ENCODE measurements around the gene MN1.

MN1 gene

DNA sequence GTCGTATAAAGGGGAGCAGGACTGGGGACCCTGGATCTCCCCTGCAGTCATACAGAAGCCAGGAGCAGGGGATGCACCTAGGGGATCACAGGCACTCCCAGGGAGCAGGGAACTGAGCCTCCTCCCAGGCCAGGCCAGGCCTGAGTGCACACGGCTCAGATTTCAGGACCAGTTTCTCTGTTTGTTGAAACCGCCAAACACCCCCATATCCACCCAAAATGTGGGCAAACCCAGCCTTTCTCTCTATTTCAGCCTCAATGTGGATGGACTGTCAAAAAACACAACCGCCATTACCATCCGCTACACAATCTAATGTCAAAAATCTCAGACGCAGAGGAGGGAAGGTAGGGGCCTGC, 17.5 kb downstream of the MN1 start:
- no peaks in the 10 kb centered on the region for H3K27me3 ChIP-seq (ENCODE audit: control insufficient read depth, low read length)
- H3K9me3 ChIP-seq (ENCODE audit: control insufficient read depth, insufficient read depth, low read length), result no peaks in the 10 kb centered on the region
- TF ChIP-seq, protein P1, sequence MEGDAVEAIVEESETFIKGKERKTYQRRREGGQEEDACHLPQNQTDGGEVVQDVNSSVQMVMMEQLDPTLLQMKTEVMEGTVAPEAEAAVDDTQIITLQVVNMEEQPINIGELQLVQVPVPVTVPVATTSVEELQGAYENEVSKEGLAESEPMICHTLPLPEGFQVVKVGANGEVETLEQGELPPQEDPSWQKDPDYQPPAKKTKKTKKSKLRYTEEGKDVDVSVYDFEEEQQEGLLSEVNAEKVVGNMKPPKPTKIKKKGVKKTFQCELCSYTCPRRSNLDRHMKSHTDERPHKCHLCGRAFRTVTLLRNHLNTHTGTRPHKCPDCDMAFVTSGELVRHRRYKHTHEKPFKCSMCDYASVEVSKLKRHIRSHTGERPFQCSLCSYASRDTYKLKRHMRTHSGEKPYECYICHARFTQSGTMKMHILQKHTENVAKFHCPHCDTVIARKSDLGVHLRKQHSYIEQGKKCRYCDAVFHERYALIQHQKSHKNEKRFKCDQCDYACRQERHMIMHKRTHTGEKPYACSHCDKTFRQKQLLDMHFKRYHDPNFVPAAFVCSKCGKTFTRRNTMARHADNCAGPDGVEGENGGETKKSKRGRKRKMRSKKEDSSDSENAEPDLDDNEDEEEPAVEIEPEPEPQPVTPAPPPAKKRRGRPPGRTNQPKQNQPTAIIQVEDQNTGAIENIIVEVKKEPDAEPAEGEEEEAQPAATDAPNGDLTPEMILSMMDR (IDR thresholded peaks at IDR 0.05; ENCODE audit: low read depth, low read length, poor library complexity, severe bottlenecking), result no peak
- no peak for TF ChIP-seq EZH2phosphoT487 (IDR thresholded peaks at IDR 0.05; ENCODE audit: borderline replicate concordance, low read length)
- H3F3A ChIP-seq (ENCODE audit: control insufficient read depth, insufficient read depth), result no peaks in the 10 kb centered on the region
- no peaks in the 10 kb centered on the region for H3K4me1 ChIP-seq (ENCODE audit: control insufficient read depth, low read length)
- no peaks in the 10 kb centered on the region for H3K9me2 ChIP-seq (replicated peaks; ENCODE audit: control insufficient read depth, low read length)
- H4K20me1 ChIP-seq (ENCODE audit: control insufficient read depth, insufficient read depth, low read depth, low read length), result no peaks in the 10 kb centered on the region
- no peak overlapping the region for H3K4me2 ChIP-seq (ENCODE audit: low read length)
- no peaks in the 10 kb centered on the region for H3K79me2 ChIP-seq (ENCODE audit: control insufficient read depth, low read length)
- no peak overlapping the region for H3K27ac ChIP-seq (ENCODE audit: low read depth, low read length)
- H3K36me3 ChIP-seq (ENCODE audit: control insufficient read depth, low read length), result no peaks in the 10 kb centered on the region
- H3K4me3 ChIP-seq (ENCODE audit: low read length), result no peak overlapping the region

- H3K4me3 ChIP-seq (ENCODE audit: low read length), result no peak overlapping the region
- H3K79me2 ChIP-seq (ENCODE audit: control insufficient read depth, low read length), result no peaks in the 10 kb centered on the region
- no peaks in the 10 kb centered on the region for H3K4me1 ChIP-seq (ENCODE audit: control insufficient read depth, low read length)
- no peaks in the 10 kb centered on the region for H3K27me3 ChIP-seq (ENCODE audit: control insufficient read depth, low read length)
- TF ChIP-seq, protein P1 (IDR thresholded peaks at IDR 0.05; ENCODE audit: low read depth, low read length, poor library complexity, severe bottlenecking), result no peak
- TF ChIP-seq EZH2phosphoT487 (IDR thresholded peaks at IDR 0.05; ENCODE audit: borderline replicate concordance, low read length), result no peak
- no peaks in the 10 kb centered on the region for H3F3A ChIP-seq (ENCODE audit: control insufficient read depth, insufficient read depth)
- H3K9me2 ChIP-seq (replicated peaks; ENCODE audit: control insufficient read depth, low read length), result no peaks in the 10 kb centered on the region
- H3K9me3 ChIP-seq (ENCODE audit: control insufficient read depth, insufficient read depth, low read length), result no peaks in the 10 kb centered on the region
- no peaks in the 10 kb centered on the region for H3K36me3 ChIP-seq (ENCODE audit: control insufficient read depth, low read length)
- no peaks in the 10 kb centered on the region for H4K20me1 ChIP-seq (ENCODE audit: control insufficient read depth, insufficient read depth, low read depth, low read length)
- H3K27ac ChIP-seq (ENCODE audit: low read depth, low read length), result no peak overlapping the region
- no peak overlapping the region for H3K4me2 ChIP-seq (ENCODE audit: low read length)
Observed at GRCh38 chr22:27783436-27784119, 18.0 kb downstream of the MN1 start.

DNA sequence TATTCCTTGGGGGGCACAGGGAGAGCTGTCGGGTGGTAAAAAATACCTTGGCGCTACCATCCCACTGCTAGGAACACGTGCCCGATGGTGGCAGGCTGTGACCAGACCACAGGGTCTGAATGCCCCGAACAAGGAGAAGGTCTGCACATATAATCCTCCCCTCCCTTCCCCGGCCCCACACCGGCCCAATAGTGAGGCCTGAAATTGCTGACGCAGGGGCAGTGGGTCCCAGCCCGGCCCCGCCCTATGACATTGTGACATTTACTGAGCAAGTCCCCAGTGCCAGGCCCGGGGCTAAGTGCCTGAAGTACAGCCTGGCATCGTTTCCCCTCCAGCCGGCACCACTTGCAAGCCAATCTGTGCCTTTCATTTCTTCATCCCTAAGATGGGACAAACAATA, 19.5 kb downstream of the MN1 start:
- Histone ChIP-seq H3K4me2 (ENCODE audit: low read length) (no peak overlapping the region), H3F3A (ENCODE audit: control insufficient read depth, insufficient read depth) (no peaks in the 10 kb centered on the region), H4K20me1 (ENCODE audit: control insufficient read depth, insufficient read depth, low read depth, low read length) (no peaks in the 10 kb centered on the region), H3K36me3 (ENCODE audit: control insufficient read depth, low read length) (no peaks in the 10 kb centered on the region), H3K79me2 (ENCODE audit: control insufficient read depth, low read length) (no peaks in the 10 kb centered on the region), H3K4me1 (ENCODE audit: control insufficient read depth, low read length) (no peaks in the 10 kb centered on the region), H3K9me2 (replicated peaks; ENCODE audit: control insufficient read depth, low read length) (no peaks in the 10 kb centered on the region), H3K27me3 (ENCODE audit: control insufficient read depth, low read length) (no peaks in the 10 kb centered on the region), H3K9me3 (ENCODE audit: control insufficient read depth, insufficient read depth, low read length) (no peaks in the 10 kb centered on the region), H3K27ac (ENCODE audit: low read depth, low read length) (no peak overlapping the region), H3K4me3 (ENCODE audit: low read length) (no peak overlapping the region)
- TF ChIP-seq EZH2phosphoT487 (IDR thresholded peaks at IDR 0.05; ENCODE audit: borderline replicate concordance, low read length), result no peak
- TF ChIP-seq, protein P1 (IDR thresholded peaks at IDR 0.05; ENCODE audit: low read depth, low read length, poor library complexity, severe bottlenecking), result no peak

All from DOHH2 (cell line).